OCI-LY3 (cell line): ENCODE measurements around the gene FKBP2.

Source experiments
- CTCF ChIP-seq: fragments of 200-600, 300-600 bp; sonication (generic); IDR thresholded peaks from 2 replicates; pipeline ENCODE4 v1.5.1; 2014; ENCODE audit warnings: antibody characterized with exemption, low read length, low read depth
- EZH2phosphoT487 ChIP-seq: fragments of 200-600 bp; shearing (Covaris generic); IDR thresholded peaks from 2 replicates; pipeline ENCODE4 v1.6.1; 2018; ENCODE audit warnings: antibody characterized with exemption, mixed run types, low read depth

DNA sequence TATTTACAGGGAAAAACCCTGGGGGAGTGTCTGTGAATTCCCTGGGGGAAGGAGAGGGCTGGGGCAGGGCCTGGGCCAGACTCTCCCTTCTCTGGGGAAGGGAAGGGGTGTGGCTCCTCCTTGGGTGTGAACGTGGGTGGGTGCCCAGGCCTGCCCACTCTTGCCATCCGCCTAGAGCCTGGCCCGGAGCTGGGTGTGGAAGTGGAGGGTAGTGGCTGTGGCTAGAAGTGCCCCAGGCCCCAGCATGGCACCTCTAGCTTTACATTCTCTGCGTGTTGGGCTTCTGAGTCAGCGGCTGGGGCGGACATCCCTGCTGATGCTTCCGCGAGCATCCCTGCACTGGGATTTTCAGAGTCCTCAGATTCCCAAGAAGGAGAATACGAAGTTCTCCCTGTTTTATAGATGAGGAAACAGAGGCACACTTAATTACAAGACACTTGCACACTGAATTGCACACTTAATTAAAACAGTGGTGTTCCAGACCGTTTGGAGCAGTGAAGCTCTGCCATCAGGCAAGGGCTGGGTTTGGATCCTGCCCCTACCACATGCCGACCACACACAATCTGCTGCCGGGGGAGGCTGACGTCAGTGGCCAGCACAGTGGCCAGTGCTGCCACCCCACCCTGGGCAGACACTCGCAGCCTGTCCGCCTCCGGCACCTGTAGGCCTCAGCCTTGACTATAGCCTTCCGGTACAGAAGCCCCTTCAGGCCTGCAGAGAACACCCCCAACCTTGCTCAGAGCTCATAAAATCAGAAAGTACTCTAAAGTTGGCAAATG lies 35.9 kb downstream of the FKBP2 start:
- no peak for TF ChIP-seq CTCF
- TF ChIP-seq EZH2phosphoT487: no peak
